Measurements from ENCODE around the gene TSPYL2. TPM values are rescaled to one million over a fixed set of nuclear protein-coding genes. Genes with fewer than 3 reads are reported as not detected.

The TSPYL2 gene
- total RNA-seq, 1 donor from 2014 or later, result 31.5 TPM

DNA sequence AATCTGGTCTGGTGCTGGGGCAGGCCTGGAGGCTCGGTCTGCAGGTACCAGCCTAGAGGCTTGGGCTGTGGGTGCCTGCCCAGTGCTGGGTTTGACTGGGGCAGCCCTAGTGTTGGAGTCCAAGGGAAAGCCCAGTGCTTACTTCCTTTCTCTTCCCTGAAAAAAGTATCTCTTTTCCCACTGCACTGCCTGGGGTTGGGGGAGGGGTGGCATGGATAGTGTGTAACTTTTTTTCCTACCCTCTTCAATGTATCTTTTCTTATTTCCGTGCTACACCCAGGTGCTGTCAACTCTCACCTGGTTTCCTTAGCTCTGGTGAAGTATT lies 33.3 kb downstream of the TSPYL2 start:
- Mint-ChIP-seq H3K27ac (ENCODE audit: unreplicated experiment) (no peak overlapping the region), H3K4me1 (ENCODE audit: low read depth, unreplicated experiment) (peaks cover 7% of the 10 kb centered on the region), H3K36me3 (ENCODE audit: low read depth, unreplicated experiment) (no peaks in the 10 kb centered on the region), H3K27me3 (ENCODE audit: low read depth, unreplicated experiment) (no peaks in the 10 kb centered on the region), H3K9me3 (ENCODE audit: unreplicated experiment) (no peaks in the 10 kb centered on the region), H3K4me3 (ENCODE audit: unreplicated experiment) (no peak overlapping the region)
- Histone ChIP-seq H3K4me1 (ENCODE audit: insufficient read depth, low read length) (peaks cover 7% of the 10 kb centered on the region), H2AFZ (ENCODE audit: low read depth, low read length) (no peak overlapping the region), H3K9me3 (ENCODE audit: insufficient read depth, low read depth, low read length) (no peaks in the 10 kb centered on the region), H3K27ac (ENCODE audit: low read depth, low read length) (no peak overlapping the region), H3K4me2 (ENCODE audit: low read length) (peak overlapping the region; percentile 65), H3K9ac (ENCODE audit: low read length) (peak overlapping the region; percentile 31), H3K36me3 (ENCODE audit: insufficient read depth, low read length) (no peaks in the 10 kb centered on the region), H3K79me2 (ENCODE audit: insufficient read depth, low read length) (no peaks in the 10 kb centered on the region), H4K20me1 (ENCODE audit: insufficient read depth, low read length) (no peaks in the 10 kb centered on the region), H3K27me3 (ENCODE audit: insufficient read depth, low read length) (no peaks in the 10 kb centered on the region), H3K4me3 (ENCODE audit: insufficient read depth, low read depth, low read length) (no peak overlapping the region)
- FAIRE-seq (no peak), DNase-seq (ENCODE audit: low read depth) (no peak)
- TF ChIP-seq EZH2 (IDR thresholded peaks at IDR 0.05; ENCODE audit: insufficient read depth, low read length), result no peak
- TF ChIP-seq, protein P1, sequence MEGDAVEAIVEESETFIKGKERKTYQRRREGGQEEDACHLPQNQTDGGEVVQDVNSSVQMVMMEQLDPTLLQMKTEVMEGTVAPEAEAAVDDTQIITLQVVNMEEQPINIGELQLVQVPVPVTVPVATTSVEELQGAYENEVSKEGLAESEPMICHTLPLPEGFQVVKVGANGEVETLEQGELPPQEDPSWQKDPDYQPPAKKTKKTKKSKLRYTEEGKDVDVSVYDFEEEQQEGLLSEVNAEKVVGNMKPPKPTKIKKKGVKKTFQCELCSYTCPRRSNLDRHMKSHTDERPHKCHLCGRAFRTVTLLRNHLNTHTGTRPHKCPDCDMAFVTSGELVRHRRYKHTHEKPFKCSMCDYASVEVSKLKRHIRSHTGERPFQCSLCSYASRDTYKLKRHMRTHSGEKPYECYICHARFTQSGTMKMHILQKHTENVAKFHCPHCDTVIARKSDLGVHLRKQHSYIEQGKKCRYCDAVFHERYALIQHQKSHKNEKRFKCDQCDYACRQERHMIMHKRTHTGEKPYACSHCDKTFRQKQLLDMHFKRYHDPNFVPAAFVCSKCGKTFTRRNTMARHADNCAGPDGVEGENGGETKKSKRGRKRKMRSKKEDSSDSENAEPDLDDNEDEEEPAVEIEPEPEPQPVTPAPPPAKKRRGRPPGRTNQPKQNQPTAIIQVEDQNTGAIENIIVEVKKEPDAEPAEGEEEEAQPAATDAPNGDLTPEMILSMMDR (IDR thresholded peaks at IDR 0.05; ENCODE audit: insufficient read depth, low read depth, low read length), result no peak

DNA sequence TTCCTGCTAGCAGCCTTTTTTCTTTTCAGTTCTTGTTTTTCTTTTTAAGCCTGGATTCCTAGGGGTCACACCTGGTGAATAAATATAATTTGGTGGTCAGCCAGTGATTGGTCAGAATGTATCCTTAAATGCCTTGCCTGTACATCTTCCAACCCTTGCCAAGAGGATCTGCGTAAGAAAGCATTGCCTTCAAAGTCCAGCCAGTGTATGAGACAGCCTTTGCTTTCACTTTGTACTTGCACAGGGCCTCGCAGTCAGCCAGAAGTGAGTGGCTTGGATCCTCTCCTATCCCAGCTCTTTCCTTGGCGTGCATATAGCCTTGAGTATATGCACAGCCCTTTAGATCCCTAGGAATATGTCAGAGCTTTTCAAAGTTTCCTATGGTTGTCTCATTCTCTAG lies 33.9 kb downstream of the TSPYL2 start:
- no peaks in the 10 kb centered on the region for H3K36me3 ChIP-seq (ENCODE audit: insufficient read depth, low read length)
- no peak for TF ChIP-seq EZH2 (IDR thresholded peaks at IDR 0.05; ENCODE audit: insufficient read depth, low read length)
- TF ChIP-seq, protein P1 (IDR thresholded peaks at IDR 0.05; ENCODE audit: insufficient read depth, low read depth, low read length), result no peak
- DNase-seq (ENCODE audit: low read depth) (peak; percentile 77), FAIRE-seq (no peak)
- peaks cover 7% of the 10 kb centered on the region for H3K4me1 ChIP-seq (ENCODE audit: insufficient read depth, low read length)
- Mint-ChIP-seq H3K27me3 (ENCODE audit: low read depth, unreplicated experiment) (no peaks in the 10 kb centered on the region), H3K9me3 (ENCODE audit: unreplicated experiment) (no peaks in the 10 kb centered on the region), H3K4me3 (ENCODE audit: unreplicated experiment) (no peak overlapping the region), H3K36me3 (ENCODE audit: low read depth, unreplicated experiment) (no peaks in the 10 kb centered on the region), H3K4me1 (ENCODE audit: low read depth, unreplicated experiment) (peaks cover 7% of the 10 kb centered on the region), H3K27ac (ENCODE audit: unreplicated experiment) (no peak overlapping the region)
- H3K79me2 ChIP-seq (ENCODE audit: insufficient read depth, low read length), result no peaks in the 10 kb centered on the region
- H2AFZ ChIP-seq (ENCODE audit: low read depth, low read length), result no peak overlapping the region
- peak overlapping the region; percentile 31 for H3K9ac ChIP-seq (ENCODE audit: low read length)
- H3K27ac ChIP-seq (ENCODE audit: low read depth, low read length), result no peak overlapping the region
- no peaks in the 10 kb centered on the region for H3K9me3 ChIP-seq (ENCODE audit: insufficient read depth, low read depth, low read length)
- peak overlapping the region; percentile 65 for H3K4me2 ChIP-seq (ENCODE audit: low read length)
- peak overlapping the region; percentile 23 for H3K4me3 ChIP-seq (ENCODE audit: insufficient read depth, low read depth, low read length)
- no peaks in the 10 kb centered on the region for H4K20me1 ChIP-seq (ENCODE audit: insufficient read depth, low read length)
- H3K27me3 ChIP-seq (ENCODE audit: insufficient read depth, low read length), result no peaks in the 10 kb centered on the region

DNA sequence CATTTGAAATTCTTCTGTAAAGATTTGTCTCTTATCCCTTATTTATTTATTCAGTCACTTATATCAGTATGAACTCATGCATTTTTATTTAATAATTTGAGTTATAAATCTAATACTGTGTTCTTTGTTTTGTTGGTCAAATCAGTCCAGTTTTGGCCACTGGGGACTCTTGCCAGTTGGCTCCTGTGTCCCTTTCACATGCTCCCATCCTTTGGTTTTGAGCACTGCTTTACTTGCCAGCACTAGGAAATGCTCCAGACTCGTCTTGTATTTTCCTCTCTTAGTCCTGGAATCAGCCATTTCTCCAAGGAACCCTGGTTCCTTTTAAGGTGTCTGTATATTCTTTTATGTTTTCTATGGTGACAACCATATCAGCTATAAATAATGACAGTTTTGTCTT lies 39.8 kb downstream of the TSPYL2 start:
- FAIRE-seq (peak; percentile 97), DNase-seq (ENCODE audit: low read depth) (no peak)
- H3K4me2 ChIP-seq (ENCODE audit: low read length), result no peak overlapping the region
- H3K9ac ChIP-seq (ENCODE audit: low read length), result no peak overlapping the region
- H2AFZ ChIP-seq (ENCODE audit: low read depth, low read length), result no peak overlapping the region
- no peaks in the 10 kb centered on the region for H4K20me1 ChIP-seq (ENCODE audit: insufficient read depth, low read length)
- no peaks in the 10 kb centered on the region for H3K9me3 Mint-ChIP-seq (ENCODE audit: unreplicated experiment)
- no peak overlapping the region for H3K4me3 Mint-ChIP-seq (ENCODE audit: unreplicated experiment)
- H3K36me3 Mint-ChIP-seq (ENCODE audit: low read depth, unreplicated experiment), result no peaks in the 10 kb centered on the region
- H3K27me3 ChIP-seq (ENCODE audit: insufficient read depth, low read length), result no peaks in the 10 kb centered on the region
- no peaks in the 10 kb centered on the region for H3K79me2 ChIP-seq (ENCODE audit: insufficient read depth, low read length)
- H3K9me3 ChIP-seq (ENCODE audit: insufficient read depth, low read depth, low read length), result no peaks in the 10 kb centered on the region
- no peak overlapping the region for H3K4me3 ChIP-seq (ENCODE audit: insufficient read depth, low read depth, low read length)
- H3K4me1 ChIP-seq (ENCODE audit: insufficient read depth, low read length), result no peaks in the 10 kb centered on the region
- H3K27ac ChIP-seq (ENCODE audit: low read depth, low read length), result no peak overlapping the region
- no peaks in the 10 kb centered on the region for H3K27me3 Mint-ChIP-seq (ENCODE audit: low read depth, unreplicated experiment)
- TF ChIP-seq, protein P1 (IDR thresholded peaks at IDR 0.05; ENCODE audit: insufficient read depth, low read depth, low read length), result no peak
- TF ChIP-seq EZH2 (IDR thresholded peaks at IDR 0.05; ENCODE audit: insufficient read depth, low read length), result no peak
- no peaks in the 10 kb centered on the region for H3K36me3 ChIP-seq (ENCODE audit: insufficient read depth, low read length)
- H3K27ac Mint-ChIP-seq (ENCODE audit: unreplicated experiment), result no peak overlapping the region
- no peaks in the 10 kb centered on the region for H3K4me1 Mint-ChIP-seq (ENCODE audit: low read depth, unreplicated experiment)

Measured in astrocyte (in vitro differentiated cells and primary cell).